OCI-LY7 (cell line): ENCODE data around the gene MED25. TPM values are rescaled to one million over a fixed set of nuclear protein-coding genes. Genes with fewer than 3 reads are reported as not detected.
A peak's percentile ranks its signal among the peaks of the same experiment; 100 is the strongest.

Experiments
- BruUV-seq: library from RNA; stranded (reverse); fragments of 400-500 nt; replicated peaks from 2 replicates; lab custom pipeline; 2021; lab: Mats Ljungman, UMichigan
- CTCF ChIA-PET: fragments of 300-600 bp; sonication (Branson Sonifier 250); formaldehyde crosslinking; loops from one replicate; lab custom pipeline; 2022; ENCODE audit warnings: antibody characterized with exemption; ENCODE audit not compliant: unreplicated experiment; lab: Charles Lee
- POLR2A ChIA-PET: fragments of 300-600 bp; sonication (Branson Sonifier 250); formaldehyde crosslinking; loops from one replicate; lab custom pipeline; 2022; ENCODE audit warnings: antibody characterized with exemption; lab: Charles Lee
- DNase-seq: peaks from one replicate; pipeline ENCODE4 v3.0.0-alpha.2; 2015; ENCODE audit warnings: low spot score
- H2AFZ ChIP-seq: fragments of 200-600 bp; sonication (generic), shearing (Covaris generic); 2 replicates; pipeline ENCODE4 v1.6.1; 2014; ENCODE audit warnings: mild to moderate bottlenecking, antibody characterized with exemption, low read length, moderate library complexity
- H3K27ac ChIP-seq: fragments of 200-600 bp; sonication (generic); 2 replicates; pipeline ENCODE4 v1.5.1; 2014; ENCODE audit warnings: mixed run types, low read depth, mild to moderate bottlenecking, moderate library complexity, low read length, inconsistent platforms; ENCODE audit not compliant: poor library complexity, severe bottlenecking
- H3K36me3 ChIP-seq: fragments of 200-600 bp; sonication (generic); 2 replicates; pipeline ENCODE4 v1.6.1; 2014; ENCODE audit warnings: mild to moderate bottlenecking, antibody characterized with exemption, low read length, moderate library complexity, mixed read lengths; ENCODE audit not compliant: insufficient read depth
- H3K4me1 ChIP-seq: fragments of 200-600 bp; sonication (generic); 2 replicates; pipeline ENCODE4 v1.5.1; 2014; ENCODE audit warnings: mild to moderate bottlenecking, low read length; ENCODE audit not compliant: insufficient read depth, poor library complexity, severe bottlenecking
- H3K4me2 ChIP-seq: fragments of 200-600 bp; sonication (generic); 2 replicates; pipeline ENCODE4 v1.6.1; 2014; ENCODE audit warnings: mild to moderate bottlenecking, low read length
- H3K4me3 ChIP-seq: fragments of 200-600 bp; sonication (generic); 2 replicates; pipeline ENCODE4 v1.5.1; 2014; ENCODE audit warnings: mild to moderate bottlenecking, low read depth, low read length; ENCODE audit not compliant: poor library complexity, severe bottlenecking
- H3K79me2 ChIP-seq: fragments of 200-600 bp; sonication (generic); 2 replicates; pipeline ENCODE4 v1.6.1; 2016; ENCODE audit warnings: low read depth, mild to moderate bottlenecking, low read length, moderate library complexity, mixed read lengths; ENCODE audit not compliant: insufficient read depth
- H3K9me2 ChIP-seq: fragments of 200-600 bp; sonication (generic); 2 replicates; pipeline ENCODE4 v1.6.1; 2016; ENCODE audit warnings: mild to moderate bottlenecking, low read length, mixed read lengths; ENCODE audit not compliant: insufficient read depth
- H3K9me3 ChIP-seq: fragments of 200-600 bp; sonication (generic); 2 replicates; pipeline ENCODE4 v1.6.1; 2014; ENCODE audit warnings: mild to moderate bottlenecking, mixed run types, low read length, mixed read lengths
- H4K20me1 ChIP-seq: fragments of 200-600 bp; sonication (generic); 2 replicates; pipeline ENCODE4 v1.6.1; 2014; ENCODE audit warnings: mild to moderate bottlenecking, antibody characterized with exemption, low read length, moderate library complexity, mixed read lengths; ENCODE audit not compliant: insufficient read depth
- EZH2phosphoT487 ChIP-seq: fragments of 200-600 bp; sonication (generic); IDR thresholded peaks from 2 replicates; pipeline ENCODE4 v1.6.1; 2018; ENCODE audit warnings: low read depth, borderline replicate concordance, mild to moderate bottlenecking, mixed run types, antibody characterized with exemption, low read length, moderate library complexity, mixed read lengths
- intact Hi-C: fragments of 100-400 bp; cut with micrococcal nuclease; formaldehyde crosslinking; loops from one replicate; pipeline ENCODE4 v1.10.0; 2022; ENCODE audit not compliant: unreplicated experiment
- total RNA-seq, 2 experiments: library from RNA; depleted of rRNA in 1 of 2; stranded (reverse); fragments of >200 nt in 1 of 2; shearing (Covaris generic) in 1 of 2; gene quantifications; 2 replicates each; pipeline ENCODE4 v1.2.3, GENCODE V29; 2014 to 2022
- TF ChIP-seq, protein P1 (sequence below): fragments of 200-600 bp; sonication (generic); conservative IDR thresholded peaks from 2 replicates; pipeline ENCODE4 v1.5.1; 2014; ENCODE audit warnings: mild to moderate bottlenecking, antibody characterized with exemption, low read length, moderate library complexity, mixed read lengths

Gene MED25
- total RNA-seq, 2 experiments from 2014 or later: 85.1 to 111 TPM

DNA sequence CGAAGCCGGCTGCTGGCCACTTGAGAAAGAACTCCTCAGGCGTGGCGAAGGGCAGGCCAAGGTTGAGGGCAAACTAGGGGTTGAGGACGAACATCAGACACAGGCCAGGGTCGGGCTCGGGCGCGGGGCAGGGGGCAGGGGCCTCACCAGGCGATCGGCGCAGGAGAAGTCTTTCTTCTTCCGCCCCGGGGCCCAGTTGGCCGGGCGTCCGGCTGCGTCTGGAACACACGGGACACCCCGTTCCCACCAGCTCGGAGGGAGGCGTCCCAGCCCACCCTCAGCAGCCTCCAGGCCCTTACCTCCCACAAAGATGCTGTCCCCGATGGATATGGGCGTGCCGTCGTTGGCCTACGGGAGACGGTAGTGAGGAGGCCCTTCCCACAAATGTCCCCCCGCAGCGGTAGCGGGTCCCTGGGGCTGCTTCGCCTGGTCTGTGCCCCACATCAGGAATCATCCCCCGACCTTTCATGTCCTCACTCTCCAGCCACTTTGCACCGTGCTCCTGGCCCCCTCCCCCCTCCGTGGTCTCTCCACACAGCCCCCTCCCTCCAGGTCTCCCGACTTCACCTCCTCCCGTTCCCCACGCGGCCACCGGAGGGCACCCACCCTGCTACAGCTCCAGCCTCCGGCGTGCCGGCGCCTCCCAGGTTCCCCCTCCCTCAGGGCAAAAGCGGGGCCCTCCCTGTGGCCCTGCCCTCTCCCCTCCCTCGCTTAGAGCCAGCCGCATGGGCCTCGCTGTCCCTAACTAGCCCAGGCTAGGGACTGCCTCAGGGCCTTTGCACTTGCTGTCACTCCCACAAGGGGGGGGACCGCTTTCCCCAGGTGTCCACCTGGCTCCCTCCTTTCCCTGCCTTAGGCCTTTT, 44.5 kb downstream of the MED25 start:
- Histone ChIP-seq H3K9me3 (no peaks in the 10 kb centered on the region), H3K9me2 (no peaks in the 10 kb centered on the region), H2AFZ (no peak overlapping the region), H3K36me3 (peaks cover 73% of the 10 kb centered on the region), H3K79me2 (peaks cover 28% of the 10 kb centered on the region; the same call in 1 of the 2 replicates), H3K4me1 (peaks cover 23% of the 10 kb centered on the region), H4K20me1 (peaks cover 10% of the 10 kb centered on the region; the same call in 1 of the 2 replicates), H3K4me3 (no peak overlapping the region), H3K27ac (no peak overlapping the region), H3K4me2 (no peak overlapping the region)
- intact Hi-C loops: no loop called here
- TF ChIP-seq, protein P1, sequence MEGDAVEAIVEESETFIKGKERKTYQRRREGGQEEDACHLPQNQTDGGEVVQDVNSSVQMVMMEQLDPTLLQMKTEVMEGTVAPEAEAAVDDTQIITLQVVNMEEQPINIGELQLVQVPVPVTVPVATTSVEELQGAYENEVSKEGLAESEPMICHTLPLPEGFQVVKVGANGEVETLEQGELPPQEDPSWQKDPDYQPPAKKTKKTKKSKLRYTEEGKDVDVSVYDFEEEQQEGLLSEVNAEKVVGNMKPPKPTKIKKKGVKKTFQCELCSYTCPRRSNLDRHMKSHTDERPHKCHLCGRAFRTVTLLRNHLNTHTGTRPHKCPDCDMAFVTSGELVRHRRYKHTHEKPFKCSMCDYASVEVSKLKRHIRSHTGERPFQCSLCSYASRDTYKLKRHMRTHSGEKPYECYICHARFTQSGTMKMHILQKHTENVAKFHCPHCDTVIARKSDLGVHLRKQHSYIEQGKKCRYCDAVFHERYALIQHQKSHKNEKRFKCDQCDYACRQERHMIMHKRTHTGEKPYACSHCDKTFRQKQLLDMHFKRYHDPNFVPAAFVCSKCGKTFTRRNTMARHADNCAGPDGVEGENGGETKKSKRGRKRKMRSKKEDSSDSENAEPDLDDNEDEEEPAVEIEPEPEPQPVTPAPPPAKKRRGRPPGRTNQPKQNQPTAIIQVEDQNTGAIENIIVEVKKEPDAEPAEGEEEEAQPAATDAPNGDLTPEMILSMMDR: peak; percentile 71
- TF ChIP-seq EZH2phosphoT487: no peak
- ChIA-PET POLR2A (interaction anchor here (0.5 kb wide), 1 partner anchor 19 kb away, joined by 3 read pairs; no protein-coding TSS in a partner anchor), CTCF (interaction anchor here (0.6 kb wide), 1 partner anchor 50 kb away, joined by 5 read pairs; the partner anchor contains the start of gene FUZ)
- DNase-seq: peak; percentile 43
- no TSS peak for BruUV-seq

DNA sequence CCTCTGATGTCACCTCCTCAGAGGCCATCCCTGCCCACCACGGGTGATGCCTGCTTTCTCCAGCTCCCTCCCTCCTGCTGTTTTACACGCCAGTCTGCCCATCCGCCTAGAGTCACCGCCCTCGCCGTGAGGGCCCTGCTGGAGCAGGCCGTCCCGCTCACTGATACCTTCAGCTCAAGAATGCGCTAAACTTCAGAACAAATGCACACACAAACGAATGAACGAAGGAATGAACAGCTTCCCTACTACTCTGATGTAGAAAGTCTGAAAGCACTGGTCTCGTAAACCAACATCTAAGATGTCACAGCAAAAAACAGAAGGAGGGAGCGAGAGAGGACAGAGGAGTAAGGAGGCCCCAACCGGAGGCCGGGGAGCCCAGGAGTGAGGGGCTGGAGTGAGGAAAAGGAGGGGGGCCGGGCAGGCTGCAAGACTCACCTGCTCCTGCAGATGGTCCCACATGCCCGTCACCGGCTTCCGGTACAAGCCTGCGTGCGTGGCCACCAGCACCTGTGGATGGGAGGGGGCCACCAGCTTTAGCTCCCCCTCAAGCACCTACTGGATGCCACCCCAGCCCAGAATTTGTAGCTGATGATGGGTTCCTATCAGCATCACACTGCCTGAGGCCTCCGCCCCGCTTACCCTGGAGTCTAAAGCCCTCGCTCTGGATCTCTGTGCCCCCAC, 45.3 kb downstream of the MED25 start:
- TF ChIP-seq, protein P1: no peak
- no peak for TF ChIP-seq EZH2phosphoT487
- Histone ChIP-seq H3K79me2 (peaks cover 28% of the 10 kb centered on the region; the same call in 1 of the 2 replicates), H3K4me2 (no peak overlapping the region), H3K27ac (no peak overlapping the region), H3K36me3 (peaks cover 65% of the 10 kb centered on the region), H3K9me3 (no peaks in the 10 kb centered on the region), H3K4me1 (peaks cover 30% of the 10 kb centered on the region), H3K9me2 (no peaks in the 10 kb centered on the region), H4K20me1 (peaks cover 10% of the 10 kb centered on the region; the same call in 1 of the 2 replicates), H3K4me3 (no peak overlapping the region), H2AFZ (no peak overlapping the region)
- DNase-seq: no peak
- ChIA-PET POLR2A (no interaction called here), CTCF (no interaction called here)
- intact Hi-C loops: no loop called here
- no TSS peak for BruUV-seq
